Nephron progenitor cell (in vitro differentiated cells): ENCODE data around the gene RCAN2.

Experiments
- DNase-seq: peaks from one replicate; pipeline ENCODE4 v3.0.0; 2021
- H3K27ac Mint-ChIP-seq: 2 replicates; pipeline ENCODE4 v1.8.0; 2021; ENCODE audit warnings: mild to moderate bottlenecking, moderate library complexity, mixed read lengths
- H3K27me3 Mint-ChIP-seq: 2 replicates; pipeline ENCODE4 v1.8.0; 2021; ENCODE audit warnings: mild to moderate bottlenecking, low read depth, mixed read lengths; ENCODE audit not compliant: poor library complexity
- H3K36me3 Mint-ChIP-seq: 2 replicates; pipeline ENCODE4 v1.8.0; 2021; ENCODE audit warnings: low read depth, mixed read lengths
- H3K4me1 Mint-ChIP-seq: 2 replicates; pipeline ENCODE4 v1.8.0; 2021; ENCODE audit warnings: mixed read lengths
- H3K4me3 Mint-ChIP-seq: 2 replicates; pipeline ENCODE4 v1.8.0; 2021; ENCODE audit warnings: mild to moderate bottlenecking, moderate library complexity, mixed read lengths
- H3K9me3 Mint-ChIP-seq: 2 replicates; pipeline ENCODE4 v1.8.0; 2021; ENCODE audit warnings: mild to moderate bottlenecking, moderate library complexity, mixed read lengths
- CTCF ChIP-seq: fragments of 200-600 bp; sonication (generic); IDR thresholded peaks from 2 replicates; pipeline ENCODE4 v1.5.0; 2021; ENCODE audit warnings: antibody characterized with exemption

Gene RCAN2

GRCh38 chr6:46269447-46270229 lies 221.6 kb downstream of the RCAN2 start:
- no peaks in the 10 kb centered on the region for H3K27me3 Mint-ChIP-seq
- DNase-seq, result no peak
- H3K4me3 Mint-ChIP-seq, result no peak overlapping the region
- H3K4me1 Mint-ChIP-seq, result no peaks in the 10 kb centered on the region
- H3K36me3 Mint-ChIP-seq, result no peaks in the 10 kb centered on the region
- no peaks in the 10 kb centered on the region for H3K9me3 Mint-ChIP-seq
- TF ChIP-seq CTCF, result no peak
- no peak overlapping the region for H3K27ac Mint-ChIP-seq

GRCh38 chr6:46267515-46267914 lies 223.7 kb downstream of the RCAN2 start:
- Mint-ChIP-seq H3K27me3 (no peaks in the 10 kb centered on the region), H3K36me3 (no peaks in the 10 kb centered on the region), H3K4me1 (no peaks in the 10 kb centered on the region), H3K4me3 (no peak overlapping the region), H3K27ac (no peak overlapping the region), H3K9me3 (no peaks in the 10 kb centered on the region)
- DNase-seq, result no peak
- no peak for TF ChIP-seq CTCF

GRCh38 chr6:46265373-46265772 lies 225.9 kb downstream of the RCAN2 start:
- Mint-ChIP-seq H3K4me1 (no peaks in the 10 kb centered on the region), H3K27ac (no peak overlapping the region), H3K36me3 (no peaks in the 10 kb centered on the region), H3K9me3 (no peaks in the 10 kb centered on the region), H3K27me3 (no peaks in the 10 kb centered on the region), H3K4me3 (no peak overlapping the region)
- DNase-seq, result no peak
- TF ChIP-seq CTCF, result no peak

DNA sequence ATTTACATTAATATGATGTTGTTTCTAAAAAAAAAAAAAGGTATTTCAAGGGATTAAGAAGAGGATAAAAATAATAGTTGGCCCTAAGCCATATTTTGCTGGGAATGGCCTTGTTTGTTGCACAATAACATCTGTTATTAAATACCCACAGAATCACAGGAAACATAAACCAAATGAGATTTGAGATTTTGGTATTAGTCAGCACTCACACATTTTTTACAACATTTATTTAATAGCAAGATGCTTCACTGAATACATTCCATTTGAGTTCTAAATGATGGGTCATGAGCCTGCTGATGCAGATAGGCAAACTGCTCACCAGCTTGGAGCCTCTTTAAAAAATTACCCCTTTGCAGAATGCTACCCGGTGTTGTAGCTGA lies 227.6 kb downstream of the RCAN2 start:
- Mint-ChIP-seq H3K27ac (no peak overlapping the region), H3K4me1 (no peaks in the 10 kb centered on the region), H3K36me3 (no peaks in the 10 kb centered on the region), H3K27me3 (no peaks in the 10 kb centered on the region), H3K9me3 (no peaks in the 10 kb centered on the region), H3K4me3 (no peak overlapping the region)
- no peak for TF ChIP-seq CTCF
- no peak for DNase-seq

GRCh38 chr6:46262928-46263706 lies 228.1 kb downstream of the RCAN2 start:
- Mint-ChIP-seq H3K36me3 (no peaks in the 10 kb centered on the region), H3K27me3 (no peaks in the 10 kb centered on the region), H3K4me1 (no peaks in the 10 kb centered on the region), H3K27ac (no peak overlapping the region), H3K9me3 (no peaks in the 10 kb centered on the region), H3K4me3 (no peak overlapping the region)
- TF ChIP-seq CTCF, result no peak
- DNase-seq, result no peak
